ENCODE data around the gene ZNF831.

DNA sequence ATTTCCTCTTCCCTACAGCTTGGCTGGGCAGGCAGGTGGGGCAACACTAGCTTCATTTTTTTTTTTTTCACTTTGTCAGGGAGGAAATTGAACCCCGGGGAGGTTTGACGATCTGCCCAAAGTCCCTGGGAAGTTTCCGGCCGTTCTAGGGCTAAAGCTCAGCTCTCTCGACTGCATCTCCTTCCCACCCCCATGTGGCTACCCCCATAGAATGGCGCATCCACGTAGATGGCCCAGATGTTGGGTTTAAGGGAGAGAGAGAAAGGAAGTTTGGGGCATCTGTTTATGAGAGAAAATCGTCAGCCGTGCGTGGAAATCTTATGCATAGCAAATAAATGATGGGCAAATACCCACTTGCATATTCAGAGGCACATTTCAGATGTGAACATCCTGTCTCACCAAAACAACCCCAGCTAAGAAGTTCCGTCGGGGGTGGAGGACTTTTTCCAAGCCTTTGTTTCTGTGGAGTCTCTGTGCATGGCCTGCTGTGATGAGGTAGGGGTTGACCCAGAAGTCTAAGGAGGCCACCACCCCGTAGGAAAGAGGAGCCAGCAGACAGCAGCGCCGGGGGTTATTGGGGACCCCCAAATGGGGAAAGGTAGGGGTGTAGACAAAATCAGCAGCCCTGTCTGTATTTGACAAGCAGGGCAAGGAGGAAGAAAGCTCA lies 40.5 kb upstream of the ZNF831 start:
- no peak for TF ChIP-seq POLR2A (IDR thresholded peaks at IDR 0.05)
- TF ChIP-seq, protein P1, sequence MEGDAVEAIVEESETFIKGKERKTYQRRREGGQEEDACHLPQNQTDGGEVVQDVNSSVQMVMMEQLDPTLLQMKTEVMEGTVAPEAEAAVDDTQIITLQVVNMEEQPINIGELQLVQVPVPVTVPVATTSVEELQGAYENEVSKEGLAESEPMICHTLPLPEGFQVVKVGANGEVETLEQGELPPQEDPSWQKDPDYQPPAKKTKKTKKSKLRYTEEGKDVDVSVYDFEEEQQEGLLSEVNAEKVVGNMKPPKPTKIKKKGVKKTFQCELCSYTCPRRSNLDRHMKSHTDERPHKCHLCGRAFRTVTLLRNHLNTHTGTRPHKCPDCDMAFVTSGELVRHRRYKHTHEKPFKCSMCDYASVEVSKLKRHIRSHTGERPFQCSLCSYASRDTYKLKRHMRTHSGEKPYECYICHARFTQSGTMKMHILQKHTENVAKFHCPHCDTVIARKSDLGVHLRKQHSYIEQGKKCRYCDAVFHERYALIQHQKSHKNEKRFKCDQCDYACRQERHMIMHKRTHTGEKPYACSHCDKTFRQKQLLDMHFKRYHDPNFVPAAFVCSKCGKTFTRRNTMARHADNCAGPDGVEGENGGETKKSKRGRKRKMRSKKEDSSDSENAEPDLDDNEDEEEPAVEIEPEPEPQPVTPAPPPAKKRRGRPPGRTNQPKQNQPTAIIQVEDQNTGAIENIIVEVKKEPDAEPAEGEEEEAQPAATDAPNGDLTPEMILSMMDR (IDR thresholded peaks at IDR 0.05), result no peak

Data from lower leg skin (tissue), 3 donors.